Activated CD8-positive, alpha-beta T cell treated with anti-CD3 and anti-CD28 coated beads, Interleukin-2, amount 10 ng/mL, durations not matched to agents 7 days and 5 days (primary cell): Measurements from ENCODE around the gene RAD51AP1. TPM values are rescaled to one million over a fixed set of nuclear protein-coding genes. Genes with fewer than 3 reads are reported as not detected.
A peak's percentile ranks its signal among the peaks of the same experiment; 100 is the strongest.
"Not testable (repeated sequence)": the region's sequence is repeated elsewhere in the genome, so short reads cannot be mapped to it uniquely, and the experiment has no call there.

Source experiments
- ATAC-seq: fragments of 150-1000 bp; cut with Tn5 transposase; one replicate; pipeline ENCODE4 v1.10.0; 2021; ENCODE audit warnings: moderate library complexity
- CTCF ChIA-PET: fragments of 350-600 bp; sonication (Branson Sonifier 250); formaldehyde crosslinking; loops from one replicate; lab custom pipeline; 2021; ENCODE audit warnings: antibody characterized with exemption; lab: Charles Lee
- POLR2A ChIA-PET: fragments of 350-600 bp; sonication (Branson Sonifier 250); formaldehyde crosslinking; loops from one replicate; lab custom pipeline; 2021; ENCODE audit warnings: antibody characterized with exemption; lab: Charles Lee
- DNase-seq: peaks from one replicate; pipeline ENCODE4 v3.0.0-alpha.2; 2020
- H3K27ac Mint-ChIP-seq: one replicate; pipeline ENCODE4 v1.8.0; 2021; ENCODE audit warnings: mild to moderate bottlenecking, mixed read lengths
- H3K27me3 Mint-ChIP-seq: one replicate; pipeline ENCODE4 v1.8.0; 2021; ENCODE audit warnings: low read depth, mixed read lengths
- H3K36me3 Mint-ChIP-seq: one replicate; pipeline ENCODE4 v1.8.0; 2021; ENCODE audit warnings: low read depth, mixed read lengths
- H3K4me1 Mint-ChIP-seq: one replicate; pipeline ENCODE4 v1.8.0; 2021; ENCODE audit warnings: low read depth, mixed read lengths
- H3K4me3 Mint-ChIP-seq: one replicate; pipeline ENCODE4 v1.8.0; 2021; ENCODE audit warnings: mild to moderate bottlenecking, mixed read lengths
- H3K9me3 Mint-ChIP-seq: one replicate; pipeline ENCODE4 v1.8.0; 2022; ENCODE audit warnings: mixed read lengths; ENCODE audit not compliant: insufficient read depth
- total RNA-seq, 2 experiments: library from RNA; stranded (reverse); gene quantifications; one replicate each; pipeline ENCODE4 v1.2.3, GENCODE V29; 2021

Gene RAD51AP1
- 10 to 100 TPM; 44.6 to 55.6 TPM for total RNA-seq

GRCh38 chr12:4538207-4539160, at the start of gene RAD51AP1:
TSS of gene RAD51AP1 (plus strand) at chr12:4538890. CDS start at chr12:4538940, 50 bp downstream.
- ChIA-PET POLR2A (interaction anchor here (0.6 to 1.2 kb wide), 5 partner anchors 32 to 669 kb away, joined by 3 to 4 read pairs (median 3); no protein-coding TSS in a partner anchor), CTCF (interaction anchor here (1.1 kb wide), 1 partner anchor 111 kb away, joined by 4 read pairs; no protein-coding TSS in a partner anchor)
- peaks cover 24% of the 10 kb centered on the region for H3K36me3 Mint-ChIP-seq
- H3K4me1 Mint-ChIP-seq: peaks cover 38% of the 10 kb centered on the region
- ATAC-seq (peak; percentile 99), DNase-seq (peak; percentile 97)
- H3K27me3 Mint-ChIP-seq: no peaks in the 10 kb centered on the region
- H3K4me3 Mint-ChIP-seq: peak within 1 kb of the TSS; percentile 98
- H3K27ac Mint-ChIP-seq: peak within 1 kb of the TSS; percentile 98
- H3K9me3 Mint-ChIP-seq: no peaks in the 10 kb centered on the region

GRCh38 chr12:4489556-4489955, 49.1 kb upstream of the RAD51AP1 start:
- no peak for ATAC-seq
- POLR2A ChIA-PET: no interaction called here
- Mint-ChIP-seq H3K36me3 (peaks cover 21% of the 10 kb centered on the region), H3K9me3 (no peaks in the 10 kb centered on the region), H3K27ac (no peak overlapping the region), H3K4me1 (no peaks in the 10 kb centered on the region), H3K27me3 (no peaks in the 10 kb centered on the region), H3K4me3 (no peak overlapping the region)
- no peak for DNase-seq
- CTCF ChIA-PET: no interaction called here

- no peaks in the 10 kb centered on the region for H3K9me3 Mint-ChIP-seq
- DNase-seq (no peak), ATAC-seq (no peak)
- H3K27me3 Mint-ChIP-seq: no peaks in the 10 kb centered on the region
- no peak overlapping the region for H3K27ac Mint-ChIP-seq
- H3K4me3 Mint-ChIP-seq: no peak overlapping the region
- H3K36me3 Mint-ChIP-seq: peaks cover 21% of the 10 kb centered on the region
- CTCF ChIA-PET: no interaction called here
- no peaks in the 10 kb centered on the region for H3K4me1 Mint-ChIP-seq
- POLR2A ChIA-PET: no interaction called here
Measured at GRCh38 chr12:4490973-4491372, 47.7 kb upstream of the RAD51AP1 start.

GRCh38 chr12:4496145-4496838, 42.4 kb upstream of the RAD51AP1 start:
- H3K27ac Mint-ChIP-seq: no peak overlapping the region
- H3K27me3 Mint-ChIP-seq: no peaks in the 10 kb centered on the region
- CTCF ChIA-PET: interaction anchor here (0.7 kb wide), 1 partner anchor 389 kb away, joined by 3 read pairs; no protein-coding TSS in a partner anchor
- peaks cover 30% of the 10 kb centered on the region for H3K36me3 Mint-ChIP-seq
- H3K4me3 Mint-ChIP-seq: no peak overlapping the region
- ATAC-seq: no peak
- DNase-seq: no peak
- POLR2A ChIA-PET: interaction anchor here (0.5 kb wide), 1 partner anchor 715 kb away, joined by 4 read pairs; no protein-coding TSS in a partner anchor
- H3K4me1 Mint-ChIP-seq: no peaks in the 10 kb centered on the region
- no peaks in the 10 kb centered on the region for H3K9me3 Mint-ChIP-seq

- DNase-seq: no peak
- ChIA-PET POLR2A (interaction anchor here (0.6 kb wide), 1 partner anchor 79 kb away, joined by 3 read pairs; no protein-coding TSS in a partner anchor), CTCF (interaction anchor here (1.2 kb wide), 1 partner anchor 77 kb away, joined by 5 read pairs; no protein-coding TSS in a partner anchor)
- H3K36me3 Mint-ChIP-seq: peaks cover 40% of the 10 kb centered on the region
- no peak for ATAC-seq
- no peaks in the 10 kb centered on the region for H3K4me1 Mint-ChIP-seq
- H3K27me3 Mint-ChIP-seq: no peaks in the 10 kb centered on the region
- H3K27ac Mint-ChIP-seq: no peak overlapping the region
- H3K4me3 Mint-ChIP-seq: no peak overlapping the region
- H3K9me3 Mint-ChIP-seq: no peaks in the 10 kb centered on the region
Measured at GRCh38 chr12:4499186-4499585, 39.5 kb upstream of the RAD51AP1 start.

GRCh38 chr12:4505376-4505986, 33.2 kb upstream of the RAD51AP1 start:
- Mint-ChIP-seq H3K27ac (no peak overlapping the region), H3K9me3 (no peaks in the 10 kb centered on the region), H3K4me3 (no peak overlapping the region), H3K36me3 (peaks cover 25% of the 10 kb centered on the region), H3K27me3 (no peaks in the 10 kb centered on the region), H3K4me1 (peaks cover 24% of the 10 kb centered on the region)
- no peak for DNase-seq
- POLR2A ChIA-PET: no interaction called here
- CTCF ChIA-PET: interaction anchor here (0.8 kb wide), 1 partner anchor 229 kb away, joined by 3 read pairs; no protein-coding TSS in a partner anchor
- ATAC-seq: no peak

- Mint-ChIP-seq H3K4me3 (peak overlapping the region; percentile 35), H3K9me3 (no peaks in the 10 kb centered on the region), H3K27ac (peak overlapping the region; percentile 71), H3K36me3 (peaks cover 21% of the 10 kb centered on the region), H3K27me3 (no peaks in the 10 kb centered on the region), H3K4me1 (peaks cover 24% of the 10 kb centered on the region)
- ChIA-PET POLR2A (interaction anchor here (1.3 kb wide), 1 partner anchor 32 kb away, joined by 3 read pairs; the partner anchor contains the start of gene RAD51AP1), CTCF (interaction anchor here (0.7 to 1.0 kb wide), 3 partner anchors 153 to 351 kb away, joined by 3 read pairs; no protein-coding TSS in a partner anchor)
- DNase-seq (no peak), ATAC-seq (no peak)
Measured at GRCh38 chr12:4506430-4506829, 32.3 kb upstream of the RAD51AP1 start.

GRCh38 chr12:4506870-4507269, 31.8 kb upstream of the RAD51AP1 start:
- DNase-seq (peak; percentile 54), ATAC-seq (peak; percentile 97)
- Mint-ChIP-seq H3K4me3 (peak overlapping the region; percentile 35), H3K36me3 (peaks cover 19% of the 10 kb centered on the region), H3K4me1 (peaks cover 24% of the 10 kb centered on the region), H3K27ac (peak overlapping the region; percentile 71), H3K27me3 (no peaks in the 10 kb centered on the region), H3K9me3 (no peaks in the 10 kb centered on the region)
- POLR2A ChIA-PET: interaction anchor here (1.3 kb wide), 1 partner anchor 32 kb away, joined by 3 read pairs; the partner anchor contains the start of gene RAD51AP1
- CTCF ChIA-PET: interaction anchor here (0.7 to 1.0 kb wide), 3 partner anchors 24 to 351 kb away, joined by 3 to 4 read pairs (median 3); no protein-coding TSS in a partner anchor

- H3K27ac Mint-ChIP-seq, ATAC-seq, POLR2A ChIA-PET, H3K27me3 Mint-ChIP-seq, CTCF ChIA-PET, H3K9me3 Mint-ChIP-seq, DNase-seq, H3K4me3 Mint-ChIP-seq: not testable (repeated sequence)
- Mint-ChIP-seq H3K4me1 (peaks cover 24% of the 10 kb centered on the region), H3K36me3 (peaks cover 19% of the 10 kb centered on the region)
Measured at GRCh38 chr12:4508503-4508902, 30.2 kb upstream of the RAD51AP1 start.

GRCh38 chr12:4509269-4509668, 29.4 kb upstream of the RAD51AP1 start:
- H3K36me3 Mint-ChIP-seq: peaks cover 12% of the 10 kb centered on the region
- ATAC-seq, H3K9me3 Mint-ChIP-seq, POLR2A ChIA-PET, CTCF ChIA-PET, H3K27me3 Mint-ChIP-seq, DNase-seq, H3K27ac Mint-ChIP-seq, H3K4me3 Mint-ChIP-seq: not testable (repeated sequence)
- peaks cover 24% of the 10 kb centered on the region for H3K4me1 Mint-ChIP-seq
